GM21390 (cell line): ENCODE measurements around the gene C10orf105.
A peak's percentile ranks its signal among the peaks of the same experiment; 100 is the strongest.

Source experiments
- ATAC-seq: cut with Tn5 transposase; IDR thresholded peaks from one replicate; pipeline ENCODE4 v1.9.1; 2021; ENCODE audit not compliant: unreplicated experiment

C10orf105 gene

GRCh38 chr10:71752391-71753090, 33.0 kb upstream of the C10orf105 start:
- ATAC-seq: no peak

- no peak for ATAC-seq
These were observed 32.1 kb upstream of the C10orf105 start for GRCh38 chr10:71751515-71752224.

- ATAC-seq: no peak
These were observed 31.4 kb upstream of the C10orf105 start for GRCh38 chr10:71750986-71751385.

- ATAC-seq: no peak
These were observed 30.7 kb upstream of the C10orf105 start for GRCh38 chr10:71750124-71750841.

GRCh38 chr10:71749396-71749795, 29.8 kb upstream of the C10orf105 start:
- ATAC-seq: no peak

GRCh38 chr10:71748671-71749191, 29.2 kb upstream of the C10orf105 start:
- ATAC-seq: peak; percentile 64

- no peak for ATAC-seq
These were observed 28.3 kb upstream of the C10orf105 start for GRCh38 chr10:71747551-71748523.

GRCh38 chr10:71747039-71747531, 27.5 kb upstream of the C10orf105 start:
- no peak for ATAC-seq

- ATAC-seq: no peak
These were observed 26.9 kb upstream of the C10orf105 start for GRCh38 chr10:71746344-71747037.

- ATAC-seq: no peak
These were observed 26.2 kb upstream of the C10orf105 start for GRCh38 chr10:71745664-71746250.

GRCh38 chr10:71744897-71745663, 25.5 kb upstream of the C10orf105 start:
- ATAC-seq: no peak

GRCh38 chr10:71743866-71744265, 24.3 kb upstream of the C10orf105 start:
- no peak for ATAC-seq

- no peak for ATAC-seq
These were observed 23.7 kb upstream of the C10orf105 start for GRCh38 chr10:71743089-71743838.

- no peak for ATAC-seq
These were observed 22.9 kb upstream of the C10orf105 start for GRCh38 chr10:71742301-71743088.

GRCh38 chr10:71741671-71742070, 22.1 kb upstream of the C10orf105 start:
- ATAC-seq: no peak

GRCh38 chr10:71741029-71741428, 21.5 kb upstream of the C10orf105 start:
- ATAC-seq: no peak

- ATAC-seq: no peak
These were observed 20.6 kb upstream of the C10orf105 start for GRCh38 chr10:71740069-71740653.
